Stomach (tissue), 9 donors: ENCODE results near the gene CCDC186. TPM values are rescaled to one million over a fixed set of nuclear protein-coding genes. Genes with fewer than 3 reads are reported as not detected.

Experiments
- DNase-seq, 2 donors: peaks; one replicate each; pipeline versions ENCODE4 v3.0.0 to v3.0.0-alpha.2; 2013 to 2019
- H3K27ac ChIP-seq, 5 donors: fragments of 200-600 bp in 4 of 5; sonication (generic) in 4 of 5; one replicate each; pipeline ENCODE4 v1.5.1; 2013 to 2019; ENCODE audit warnings: mild to moderate bottlenecking in 1 of 5, moderate library complexity in 1 of 5
- H3K27me3 ChIP-seq, 3 donors: fragments of 200-600 bp; sonication (generic); one replicate each; pipeline ENCODE4 v1.5.1; 2017 to 2019; ENCODE audit warnings: mixed run types in 1 of 3
- H3K36me3 ChIP-seq, 4 donors: fragments of 200-600 bp; sonication (generic); 1 replicate in 3 of 4; 2 replicates in 1 of 4; pipeline ENCODE4 v1.5.1; 2016 to 2019
- H3K4me1 ChIP-seq, 4 donors: fragments of 200-600 bp; sonication (generic); one replicate each; pipeline ENCODE4 v1.5.1; 2016 to 2019
- H3K4me3 ChIP-seq, 4 donors: fragments of 200-600 bp; sonication (generic) in 3 of 4; one replicate each; pipeline ENCODE4 v1.5.1; 2016 to 2019; ENCODE audit warnings: mild to moderate bottlenecking in 1 of 4
- H3K9me3 ChIP-seq, 4 donors: fragments of 200-600 bp; sonication (generic); one replicate each; pipeline ENCODE4 v1.5.1; 2016 to 2019
- CTCF ChIP-seq, 7 experiments: fragments of 450-650 bp in 4 of 7; fragments of 200-600 bp in 3 of 7; sonication (generic) in 3 of 7; IDR thresholded peaks; one replicate each; pipeline ENCODE4 v1.5.1; 2016 to 2019; ENCODE audit warnings: antibody characterized with exemption in 7 of 7, control low read depth in 2 of 7, mild to moderate bottlenecking in 1 of 7
- EP300 ChIP-seq: sonication (generic); formaldehyde crosslinking; IDR thresholded peaks from one replicate; pipeline ENCODE4 v1.6.1; 2017; ENCODE audit warnings: antibody characterized with exemption
- POLR2A ChIP-seq, 4 donors: fragments of 450-650 bp; IDR thresholded peaks; one replicate each; pipeline ENCODE4 v1.6.1; 2016; ENCODE audit warnings: antibody characterized with exemption in 4 of 4, control low read depth in 2 of 4, mild to moderate bottlenecking in 1 of 4, moderate library complexity in 1 of 4
- POLR2AphosphoS5 ChIP-seq, 3 donors: sonication (generic); formaldehyde crosslinking; IDR thresholded peaks; one replicate each; pipeline ENCODE4 v1.6.1; 2016; ENCODE audit warnings: antibody characterized with exemption in 3 of 3
- WGBS, 5 donors: extraction: QIAGEN DNeasy Blood & Tissue Kit in 3 of 5; methylation state at CpG; one replicate each; pipeline versions ENCODE4 v1.1.5 to v1.1.7; 2013 to 2018; 5-methylcytosine and 5-hydroxymethylcytosine counted together
- intact Hi-C: fragments of 100-400 bp; cut with DNase I; formaldehyde crosslinking; loops from one replicate; pipeline ENCODE4 v1.15.1; 2023; ENCODE audit warnings: low total_unique reads
- polyA plus RNA-seq, 3 donors: library from polyadenylated mRNA; stranded (reverse); fragments of 200-250 nt; gene quantifications; one replicate each; pipeline ENCODE4 v1.2.3, GENCODE V29; 2013
- total RNA-seq, 5 donors: library from RNA; depleted of rRNA; stranded (reverse); fragments of >200 nt; gene quantifications; one replicate each; pipeline versions ENCODE4 v1.1.0 to v1.2.3, GENCODE V29; 2014 to 2016
- donor health status: healthy with polysubstance abuse.
- donor health status: Bipolar disorder and iron deficiency.
- donor health status: healthy.

CCDC186 gene
- total and polyA plus RNA-seq, 8 donors = 4.7 to 74.5 (median 22.1) TPM

GRCh38 chr10:114172776-114173602 is 1.0 kb downstream of the CCDC186 start:
- DNase-seq = peak in 1 of 2 donors; percentile 22
- H3K27ac ChIP-seq = peak overlapping the region in 4 of 5 donors; percentile 88 to 94 (median 92)
- peaks cover 0 to 38% (median 18%) of the 10 kb centered on the region in 4 donors for H3K4me1 ChIP-seq
- H3K27me3 ChIP-seq = no peaks in the 10 kb centered on the region
- H3K4me3 ChIP-seq = peak overlapping the region; percentile 62 to 85 (median 81)
- peaks cover 0 to 14% (median 0%) of the 10 kb centered on the region in 4 donors for H3K36me3 ChIP-seq
- intact Hi-C loops = no loop called here
- 10 to 24% (median 14%) methylated on average over 9 of the region's 9 CpGs for WGBS, 5 donors
- peaks cover 0 to 8% (median 4%) of the 10 kb centered on the region in 4 donors for H3K9me3 ChIP-seq
- TF ChIP-seq POLR2A (IDR thresholded peaks at IDR 0.05) (no peak), EP300 (no peak), POLR2AphosphoS5 (IDR thresholded peaks at IDR 0.05) (no peak), CTCF (IDR thresholded peaks at IDR 0.05) (no peak)

- Histone ChIP-seq H3K4me1 (peaks cover 1 to 41% (median 18%) of the 10 kb centered on the region in 4 donors), H3K27ac (peak overlapping the region in 3 of 5 donors; percentile 88 to 94 (median 92)), H3K9me3 (peaks cover 0 to 8% (median 4%) of the 10 kb centered on the region in 4 donors), H3K36me3 (peaks cover 0 to 14% (median 0%) of the 10 kb centered on the region in 4 donors), H3K27me3 (no peaks in the 10 kb centered on the region), H3K4me3 (peak overlapping the region; percentile 62 to 85 (median 81))
- WGBS, 5 donors = 6 to 24% (median 19%) methylated on average over 1 of the region's 1 CpG
- DNase-seq = peak in 1 of 2 donors; percentile 21
- intact Hi-C loops = no loop called here
- TF ChIP-seq EP300 (no peak), POLR2A (IDR thresholded peaks at IDR 0.05) (no peak), POLR2AphosphoS5 (IDR thresholded peaks at IDR 0.05) (no peak), CTCF (IDR thresholded peaks at IDR 0.05) (no peak)
These were observed 1.8 kb downstream of the CCDC186 start for GRCh38 chr10:114172216-114172615.

GRCh38 chr10:114168450-114169009 is 5.5 kb downstream of the CCDC186 start:
- Histone ChIP-seq H3K4me1 (peaks cover 11 to 65% (median 30%) of the 10 kb centered on the region in 4 donors), H3K27me3 (no peaks in the 10 kb centered on the region), H3K9me3 (peaks cover 0 to 8% (median 4%) of the 10 kb centered on the region in 4 donors), H3K4me3 (no peak overlapping the region), H3K36me3 (peaks cover 0 to 14% (median 0%) of the 10 kb centered on the region in 4 donors), H3K27ac (no peak overlapping the region)
- 91 to 100% (median 95%) methylated on average over 3 of the region's 3 CpGs for WGBS, 5 donors
- no peak for DNase-seq
- TF ChIP-seq POLR2AphosphoS5 (IDR thresholded peaks at IDR 0.05) (no peak), CTCF (IDR thresholded peaks at IDR 0.05) (no peak), POLR2A (IDR thresholded peaks at IDR 0.05) (no peak), EP300 (no peak)
- intact Hi-C loops = no loop called here

GRCh38 chr10:114167985-114168384 is 6.0 kb downstream of the CCDC186 start:
- TF ChIP-seq CTCF (IDR thresholded peaks at IDR 0.05) = no peak
- no peak for TF ChIP-seq POLR2AphosphoS5 (IDR thresholded peaks at IDR 0.05)
- no peak for TF ChIP-seq POLR2A (IDR thresholded peaks at IDR 0.05)
- TF ChIP-seq EP300 = no peak
- intact Hi-C loops = no loop called here
- Histone ChIP-seq H3K27me3 (no peaks in the 10 kb centered on the region), H3K4me1 (peaks cover 11 to 71% (median 35%) of the 10 kb centered on the region in 4 donors), H3K9me3 (peaks cover 0 to 8% (median 4%) of the 10 kb centered on the region in 4 donors), H3K4me3 (no peak overlapping the region), H3K36me3 (peaks cover 0 to 14% (median 0%) of the 10 kb centered on the region in 4 donors), H3K27ac (no peak overlapping the region)
- no peak for DNase-seq
- 87 to 96% (median 95%) methylated on average over 3 of the region's 3 CpGs for WGBS, 5 donors
